GM12878 (cell line): ENCODE measurements around the gene CHRM2. TPM values are rescaled to one million over a fixed set of nuclear protein-coding genes. Genes with fewer than 3 reads are reported as not detected.

Experiments
- BCL3 ChIP-seq: IDR thresholded peaks from 2 replicates; pipeline ENCODE4 v1.6.1; 2011; ENCODE audit warnings: borderline replicate concordance, low read depth, mild to moderate bottlenecking, moderate library complexity, low read length; ENCODE audit not compliant: insufficient read depth, poor library complexity, severe bottlenecking
- CUX1 ChIP-seq: IDR thresholded peaks from 2 replicates; pipeline ENCODE4 v1.6.1; 2012; ENCODE audit warnings: improper control_type of control experiment, low read depth, low read length; ENCODE audit not compliant: insufficient replicate concordance
- ELK1 ChIP-seq: IDR thresholded peaks from 2 replicates; pipeline ENCODE4 v1.6.1; 2012; ENCODE audit warnings: low read depth, low read length, improper control_type of control experiment
- FOXK2 ChIP-seq: fragments of 450-650 bp; IDR thresholded peaks from 2 replicates; pipeline ENCODE4 v1.6.1; 2017; ENCODE audit warnings: mild to moderate bottlenecking, moderate library complexity
- MLLT1 ChIP-seq: fragments of 450-650 bp; IDR thresholded peaks from 2 replicates; pipeline ENCODE4 v1.6.1; 2016; ENCODE audit warnings: mild to moderate bottlenecking
- RBBP5 ChIP-seq: fragments of 200-600 bp; sonication (generic); conservative IDR thresholded peaks from 2 replicates; pipeline ENCODE4 v1.6.1; 2016
- SIN3A ChIP-seq: IDR thresholded peaks from 2 replicates; pipeline ENCODE4 v1.6.1; 2012; ENCODE audit warnings: low read depth, low read length, improper control_type of control experiment
- SMARCA5 ChIP-seq: fragments of 450-650 bp; IDR thresholded peaks from 2 replicates; pipeline ENCODE4 v1.6.1; 2017; ENCODE audit warnings: mild to moderate bottlenecking
- polyA plus RNA-seq, 11 experiments: library from polyadenylated mRNA; depleted of rRNA in 4 of 11; unstranded in 6 of 11; stranded (reverse) in 5 of 11; fragments of >200 nt; fragmentation: Nextera tagmentation in 4 of 11; fragmentation: Illumina TruSeq in 1 of 11; extraction: Ambion mirVana in 4 of 11; extraction: Trizol in 1 of 11; gene quantifications; 1 replicate in 1 of 11; 2 replicates in 10 of 11; pipeline versions ENCODE4 v1.2.1 to v1.2.3, GENCODE V29; 2011 to 2016; ENCODE audit warnings: inconsistent platforms in 2 of 11, missing spikeins in 2 of 11, low read depth in 1 of 11
- total RNA-seq, 4 experiments: library from RNA; depleted of rRNA in 3 of 4; stranded (reverse); fragments of >200 nt in 3 of 4; fragmentation: Illumina TruSeq in 1 of 4; extraction: Trizol in 1 of 4; gene quantifications; 2 replicates each; pipeline versions ENCODE4 v1.2.1 to v1.2.3, GENCODE V29; 2013 to 2021

The CHRM2 gene
- total and polyA plus RNA-seq, 10 of the 15 experiments (the other 5 are each of a cell fraction or from before 2014, with no cell fraction given) = 0.05 TPM; not detected in 9

- TF ChIP-seq CUX1 (no peak), RBBP5 (no peak), MLLT1 (no peak), FOXK2 (no peak), ELK1 (no peak), SMARCA5 (no peak), SIN3A (no peak), BCL3 (no peak)
These were observed 16.0 kb downstream of the CHRM2 start (continued) for GRCh38 chr7:136884492-136884891.
